GM13977 (cell line): ENCODE data around the gene MUC4.
"Not testable (repeated sequence)": the region's sequence is repeated elsewhere in the genome, so short reads cannot be mapped to it uniquely, and the experiment has no call there.

Source experiments
- DNase-seq: peaks from one replicate; pipeline ENCODE4 v3.0.0; 2012; ENCODE audit warnings: low spot score
- CTCF ChIP-seq: IDR thresholded peaks from 2 replicates; pipeline ENCODE4 v1.5.1; 2012; ENCODE audit warnings: mild to moderate bottlenecking, control low read depth; ENCODE audit not compliant: insufficient read depth; ENCODE audit errors: extremely low read depth, missing control alignments
- in situ Hi-C: fragments of 300-500 bp; cut with MboI; formaldehyde crosslinking; loops from one replicate; pipeline ENCODE4 v1.12.0; 2022; ENCODE audit warnings: low sequenced_read_pairs, low pct_unique_long_range_greater_than_20kb, mixed read lengths, inconsistent platforms; ENCODE audit not compliant: unreplicated experiment

MUC4 gene

GRCh38 chr3:195752546-195753331, 59.0 kb downstream of the MUC4 start:
- in situ Hi-C loops: loop anchor here (10.0 kb wide), 1 partner anchor 72 kb away; no protein-coding TSS in a partner anchor
- no peak for TF ChIP-seq CTCF
- no peak for DNase-seq

- no peak for TF ChIP-seq CTCF
- no peak for DNase-seq
- in situ Hi-C loops: loop anchor here (10.0 kb wide), 1 partner anchor 73 kb away; no protein-coding TSS in a partner anchor
Measured at GRCh38 chr3:195752066-195752465, 59.7 kb downstream of the MUC4 start.

- no peak for DNase-seq
- in situ Hi-C loops: loop anchor here (10.0 kb wide), 1 partner anchor 73 kb away; no protein-coding TSS in a partner anchor
- no peak for TF ChIP-seq CTCF
Measured at GRCh38 chr3:195751560-195751959, 60.2 kb downstream of the MUC4 start.

GRCh38 chr3:195750797-195751520, 60.8 kb downstream of the MUC4 start:
- DNase-seq: no peak
- no peak for TF ChIP-seq CTCF
- in situ Hi-C loops: loop anchor here (10.0 kb wide), 1 partner anchor 74 kb away; no protein-coding TSS in a partner anchor

GRCh38 chr3:195749101-195749500, 62.6 kb downstream of the MUC4 start:
- in situ Hi-C loops: not testable (repeated sequence)

GRCh38 chr3:195748661-195749060, 63.1 kb downstream of the MUC4 start:
- in situ Hi-C loops: no loop called here
- no peak for TF ChIP-seq CTCF
- DNase-seq: peak; percentile 44

More at GRCh38 chr3:195749101-195749500, 62.6 kb downstream of the MUC4 start:
- DNase-seq: not testable (repeated sequence)

GRCh38 chr3:195746751-195747150, 65.0 kb downstream of the MUC4 start:
- TF ChIP-seq CTCF: no peak
- DNase-seq: no peak
- in situ Hi-C loops: no loop called here
